ENCODE results near the gene CMPK1.

Gene CMPK1

GRCh38 chr1:47424336-47424982, 90.9 kb downstream of the CMPK1 start:
- no peak for DNase-seq (ENCODE audit: low read depth)
